H1 (cell line): ENCODE data around the gene SNX32. TPM values are rescaled to one million over a fixed set of nuclear protein-coding genes. Genes with fewer than 3 reads are reported as not detected.

Experiments used
- CTCF ChIA-PET: fragments of 300-600 bp; sonication (Branson Sonifier 250); formaldehyde crosslinking; loops from one replicate; lab custom pipeline; 2021; ENCODE audit not compliant: partially characterized antibody; lab: Charles Lee
- POLR2A ChIA-PET: fragments of 300-600 bp; sonication (Branson Sonifier 250); formaldehyde crosslinking; loops from one replicate; lab custom pipeline; 2021; ENCODE audit warnings: inconsistent platforms; ENCODE audit not compliant: partially characterized antibody; lab: Charles Lee
- DNase-seq, 2 experiments: peaks; one replicate each; pipeline versions ENCODE4 v3.0.0 to v3.0.0-alpha.2; 2010 to 2022; ENCODE audit warnings: low spot score in 2 of 2, low read depth in 1 of 2, mixed read lengths in 1 of 2
- FAIRE-seq: peaks from 2 replicates; lab custom pipeline; 2011; peaks lifted over from hg19 to GRCh38; lab: Jason Lieb, UNC
- H2AFZ ChIP-seq: 2 replicates; pipeline ENCODE4 v1.8.1; 2012; ENCODE audit warnings: low read length, inconsistent platforms
- H2AK5ac ChIP-seq: 2 replicates; pipeline ENCODE4 v1.6.1; 2013; ENCODE audit warnings: low read depth, low read length
- H2BK120ac ChIP-seq: replicated peaks from 2 replicates; pipeline ENCODE3; 2013; ENCODE audit warnings: low read depth, low read length, inconsistent platforms
- H2BK12ac ChIP-seq: 2 replicates; pipeline ENCODE4 v1.6.1; 2013; ENCODE audit warnings: low read depth, low read length
- H2BK15ac ChIP-seq: 2 replicates; pipeline ENCODE4 v1.6.1; 2013; ENCODE audit warnings: low read length
- H2BK20ac ChIP-seq: 2 replicates; pipeline ENCODE4 v1.6.1; 2013; ENCODE audit warnings: low read length
- H2BK5ac ChIP-seq: 2 replicates; pipeline ENCODE4 v1.6.1; 2013; ENCODE audit warnings: low read depth, low read length
- H3K14ac ChIP-seq: 2 replicates; pipeline ENCODE4 v1.6.1; 2013; ENCODE audit warnings: inconsistent platforms; ENCODE audit not compliant: insufficient read length
- H3K18ac ChIP-seq: 2 replicates; pipeline ENCODE4 v1.6.1; 2013; ENCODE audit warnings: low read length; ENCODE audit errors: extremely low read depth
- H3K23ac ChIP-seq: 2 replicates; pipeline ENCODE4 v1.6.1; 2013; ENCODE audit warnings: inconsistent platforms; ENCODE audit not compliant: insufficient read length
- H3K23me2 ChIP-seq: 2 replicates; pipeline ENCODE4 v1.6.1; 2013; ENCODE audit warnings: low read depth, low read length
- H3K27ac ChIP-seq: 2 replicates; pipeline ENCODE4 v1.6.1; 2011; ENCODE audit warnings: low read depth, low read length, inconsistent platforms
- H3K27me3 ChIP-seq, 4 experiments: replicated peaks in 1 of 4; 1 replicate in 1 of 4; 2 replicates in 3 of 4; pipeline versions ENCODE4 v1.6.1 to v1.8.1; 2011 to 2013; ENCODE audit warnings: low read length in 3 of 4, mild to moderate bottlenecking in 3 of 4, inconsistent platforms in 2 of 4, mixed read lengths in 2 of 4, moderate library complexity in 1 of 4; ENCODE audit not compliant: control insufficient read depth in 3 of 4, insufficient read depth in 3 of 4; ENCODE audit errors: extremely low read depth in 1 of 4
- H3K36me3 ChIP-seq, 4 experiments: 2 replicates each; pipeline versions ENCODE4 v1.6.1 to v1.8.1; 2011 to 2013; ENCODE audit warnings: mild to moderate bottlenecking in 4 of 4, low read length in 3 of 4, moderate library complexity in 2 of 4, control low read depth in 1 of 4, inconsistent platforms in 1 of 4; ENCODE audit not compliant: insufficient read depth in 4 of 4, control insufficient read depth in 2 of 4
- H3K4ac ChIP-seq: replicated peaks from 2 replicates; pipeline ENCODE3; 2013; ENCODE audit warnings: low read length, low read depth, mixed read lengths, inconsistent platforms; ENCODE audit not compliant: insufficient read length
- H3K4me1 ChIP-seq, 4 experiments: replicated peaks in 1 of 4; 1 replicate in 1 of 4; 2 replicates in 3 of 4; pipeline versions ENCODE4 v1.6.1 to v1.8.1; 2011 to 2013; ENCODE audit warnings: low read length in 3 of 4, inconsistent platforms in 2 of 4, mixed read lengths in 1 of 4; ENCODE audit not compliant: insufficient read depth in 4 of 4, control insufficient read depth in 3 of 4
- H3K4me2 ChIP-seq, 2 experiments: 2 replicates each; pipeline versions ENCODE4 v1.6.1 to v1.8.1; 2011 to 2013; ENCODE audit warnings: low read depth in 2 of 2, low read length in 2 of 2, control low read depth in 1 of 2, inconsistent platforms in 1 of 2, mild to moderate bottlenecking in 1 of 2; ENCODE audit not compliant: insufficient read depth in 1 of 2
- H3K4me3 ChIP-seq, 4 experiments: fragments of 200-600, 300-600 bp in 1 of 4; sonication (generic), shearing (Covaris generic), sonication (Bioruptor Twin) in 1 of 4; 2 replicates each; pipeline versions ENCODE4 v1.5.1 to v1.8.1; 2011 to 2016; ENCODE audit warnings: low read length in 4 of 4, low read depth in 3 of 4, control low read depth in 2 of 4, inconsistent platforms in 2 of 4, mild to moderate bottlenecking in 2 of 4, mixed read lengths in 1 of 4, moderate library complexity in 1 of 4; ENCODE audit not compliant: insufficient read depth in 2 of 4; ENCODE audit errors: extremely low read depth in 1 of 4
- H3K56ac ChIP-seq: replicated peaks from 2 replicates; pipeline ENCODE3; 2013; ENCODE audit warnings: low read depth, mild to moderate bottlenecking, mixed read lengths, low read length, inconsistent platforms; ENCODE audit not compliant: insufficient read length
- H3K79me1 ChIP-seq: 2 replicates; pipeline ENCODE4 v1.6.1; 2013; ENCODE audit warnings: low read depth, low read length, control low read depth
- H3K79me2 ChIP-seq, 2 experiments: 2 replicates each; pipeline versions ENCODE4 v1.6.1 to v1.8.1; 2012 to 2013; ENCODE audit warnings: low read length in 2 of 2, mild to moderate bottlenecking in 2 of 2, inconsistent platforms in 1 of 2; ENCODE audit not compliant: insufficient read depth in 2 of 2, control insufficient read depth in 1 of 2
- H3K9ac ChIP-seq, 4 experiments: replicated peaks in 1 of 4; 1 replicate in 1 of 4; 2 replicates in 3 of 4; pipeline versions ENCODE4 v1.6.1 to v1.8.1; 2011 to 2013; ENCODE audit warnings: low read depth in 3 of 4, low read length in 3 of 4, control low read depth in 2 of 4, mild to moderate bottlenecking in 2 of 4, moderate library complexity in 2 of 4, inconsistent platforms in 1 of 4; ENCODE audit errors: extremely low read depth in 1 of 4
- H3K9me3 ChIP-seq, 2 experiments: 2 replicates each; pipeline versions ENCODE4 v1.6.1 to v1.8.1; 2012 to 2013; ENCODE audit warnings: mild to moderate bottlenecking in 2 of 2, moderate library complexity in 2 of 2, control low read depth in 1 of 2, inconsistent platforms in 1 of 2, low read depth in 1 of 2, low read length in 1 of 2, mixed read lengths in 1 of 2; ENCODE audit not compliant: insufficient read depth in 2 of 2
- H4K20me1 ChIP-seq, 2 experiments: replicated peaks in 1 of 2; 2 replicates each; pipeline versions ENCODE3 to v1.8.1; 2011 to 2013; ENCODE audit warnings: inconsistent platforms in 2 of 2, low read length in 2 of 2, mild to moderate bottlenecking in 1 of 2; ENCODE audit not compliant: insufficient read depth in 2 of 2, control insufficient read depth in 1 of 2
- H4K5ac ChIP-seq: 2 replicates; pipeline ENCODE4 v1.6.1; 2013; ENCODE audit warnings: low read length, low read depth, mixed read lengths, inconsistent platforms; ENCODE audit not compliant: insufficient read length
- H4K8ac ChIP-seq: 2 replicates; pipeline ENCODE4 v1.8.0; 2013; ENCODE audit warnings: mild to moderate bottlenecking, moderate library complexity, low read length, inconsistent platforms; ENCODE audit not compliant: insufficient read depth; ENCODE audit errors: extremely low read depth
- H4K91ac ChIP-seq: replicated peaks from 2 replicates; pipeline ENCODE3; 2013; ENCODE audit warnings: low read length, mixed read lengths, inconsistent platforms; ENCODE audit not compliant: insufficient read length
- BCL11A ChIP-seq, 2 experiments: IDR thresholded peaks; one replicate each; pipeline ENCODE4 v1.6.1; 2011; ENCODE audit warnings: low read depth in 2 of 2, low read length in 2 of 2, mild to moderate bottlenecking in 2 of 2
- YY1 ChIP-seq: IDR thresholded peaks from 2 replicates; pipeline ENCODE4 v1.6.1; 2011; ENCODE audit warnings: low read depth, mild to moderate bottlenecking, low read length
- WGBS, 2 experiments: shearing (Covaris generic) in 1 of 2; methylation state at CpG; one replicate each; pipeline versions ENCODE4 v1.1.6 to v1.1.7; 2013 to 2015; ENCODE audit warnings: low lambda C conversion rate in 2 of 2, mixed read lengths in 2 of 2, inconsistent platforms in 1 of 2, low coverage in 1 of 2, missing lambda C conversion rate in 1 of 2; ENCODE audit not compliant: insufficient replicate concordance in 2 of 2, insufficient coverage in 1 of 2, insufficient read length in 1 of 2; ENCODE audit errors: extremely low coverage in 1 of 2, missing lambda C conversion rate in 1 of 2; 5-methylcytosine and 5-hydroxymethylcytosine counted together
- polyA plus RNA-seq, 7 experiments: library from polyadenylated mRNA; depleted of rRNA in 3 of 7; stranded (reverse) in 5 of 7; unstranded in 2 of 7; fragments of >200 nt in 5 of 7; fragments of 200-250 nt in 2 of 7; gene quantifications; 1 replicate in 5 of 7; 2 replicates in 1 of 7; 4 replicates in 1 of 7; pipeline versions ENCODE4 v1.2.1 to v1.2.3, GENCODE V29; 2011 to 2013; ENCODE audit warnings: missing spikeins in 2 of 7, mixed read lengths in 2 of 7
- total RNA-seq: library from RNA; stranded (reverse); fragmentation: NEBNext Ultra II Directional; extraction: Animal tissue kit (Norgen Biotek cat#: 25700); gene quantifications from 2 replicates; pipeline ENCODE4 v1.2.1, GENCODE V29; 2021

Gene SNX32
- total and polyA plus RNA-seq, 2 of the 8 experiments (the other 6 are each of a cell fraction or from before 2014, with no cell fraction given) = 0.76 to 2.2 TPM

DNA sequence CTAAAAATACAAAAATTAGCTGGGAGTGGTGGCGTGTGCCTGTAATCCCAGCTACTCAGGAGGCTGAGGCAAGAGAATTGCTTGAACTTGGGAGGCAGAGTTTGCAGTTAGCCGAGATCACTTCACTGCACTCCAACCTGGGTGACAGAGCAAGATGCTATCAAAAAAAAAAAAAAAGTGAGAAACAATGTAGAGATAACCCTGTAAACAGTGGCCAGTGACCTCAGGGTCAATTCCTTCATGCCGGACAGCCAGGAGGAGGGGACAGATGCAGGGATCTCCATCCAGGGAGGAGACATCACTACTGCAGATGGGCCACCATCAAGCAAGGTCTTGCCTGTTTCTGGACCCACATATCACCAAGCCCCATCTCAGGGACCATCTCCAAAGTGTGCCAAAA lies 14.0 kb downstream of the SNX32 start:
- Histone ChIP-seq H3K4me3 (no peak overlapping the region), H2BK15ac (no peak overlapping the region), H4K8ac (no peak overlapping the region), H2AK5ac (no peak overlapping the region), H4K91ac (no peak overlapping the region), H3K4me2 (no peak overlapping the region), H3K14ac (no peak overlapping the region), H3K23ac (no peak overlapping the region), H3K79me2 (no peaks in the 10 kb centered on the region), H2BK20ac (no peak overlapping the region), H3K36me3 (peaks cover 0 to 6% (median 4%) of the 10 kb centered on the region in 4 experiments; a peak in 5 of 8 replicates), H3K9ac (no peak overlapping the region), H2BK120ac (no peak overlapping the region), H2AFZ (no peak overlapping the region), H3K27me3 (no peaks in the 10 kb centered on the region; a peak in 1 of 7 replicates), H3K4ac (no peak overlapping the region), H3K18ac (no peak overlapping the region), H3K9me3 (peaks cover 7 to 10% of the 10 kb centered on the region in 2 experiments; a peak in 2 of 4 replicates), H3K79me1 (no peaks in the 10 kb centered on the region), H3K56ac (no peak overlapping the region), H2BK12ac (no peak overlapping the region), H2BK5ac (no peak overlapping the region), H4K20me1 (peaks cover 0 to 2% of the 10 kb centered on the region in 2 experiments), H3K4me1 (peaks cover 0 to 4% (median under 1%) of the 10 kb centered on the region in 4 experiments; a peak in 4 of 7 replicates), H3K27ac (no peak overlapping the region), H4K5ac (no peak overlapping the region), H3K23me2 (no peaks in the 10 kb centered on the region)
- ChIA-PET POLR2A (interaction anchor here (8.0 to 38.3 kb wide), 2 partner anchors 9 to 27 kb away, joined by 67 to 1071 read pairs; partner anchors contain the start of genes CCDC85B, CFL1, CTSW and EFEMP2), CTCF (interaction anchor here (0.7 to 15.2 kb wide), 6 partner anchors 14 to 205 kb away, joined by 4 to 283 read pairs (median 28); partner anchors contain the start of genes CCDC85B, CFL1, CTSW and FIBP)
- no peak for TF ChIP-seq BCL11A (IDR thresholded peaks at IDR 0.05; ENCODE audit: low read depth in 2 of 2, low read length in 2 of 2)
- TF ChIP-seq YY1 = no peak
- WGBS, 2 experiments = 78% methylated on average over 3 of the region's 3 CpGs; no CpG with 5 or more reads in 1 of the 2 experiments
- FAIRE-seq (no peak), DNase-seq (no peak)
